ENCODE measurements around the gene GPR15LG. TPM values are rescaled to one million over a fixed set of nuclear protein-coding genes. Genes with fewer than 3 reads are reported as not detected.

Gene GPR15LG
- total and polyA plus RNA-seq, 2 donors (not counting 3 experiments of a cell fraction or from before 2014, with no cell fraction given), result not detected

GRCh38 chr10:84201244-84201606 lies 27.6 kb downstream of the GPR15LG start:
- CTCF ChIA-PET, result interaction anchor here (1.5 kb wide), 1 partner anchor 10 kb away, joined by 3 read pairs; no protein-coding TSS in a partner anchor
- H2AFZ ChIP-seq (ENCODE audit: low read depth, low read length), result no peak overlapping the region
- H3K4me2 ChIP-seq (ENCODE audit: insufficient read depth, low read length), result no peak overlapping the region
- H3K27me3 ChIP-seq (ENCODE audit: control insufficient read depth in 2 of 2, insufficient read depth in 2 of 2, low read length in 2 of 2), result peaks cover 1 to 6% of the 10 kb centered on the region in 2 experiments
- FAIRE-seq, result no peak
- no peaks in the 10 kb centered on the region for H3K4me1 ChIP-seq (ENCODE audit: control insufficient read depth, extremely low read depth, insufficient read depth, low read length)
- DNase-seq (ENCODE audit: low read depth, low spot score), result no peak
- no peak overlapping the region for H3K27ac ChIP-seq (ENCODE audit: insufficient read depth, low read depth, low read length)
- intact Hi-C loops (cut with micrococcal nuclease), result no loop called here
- no peaks in the 10 kb centered on the region for H3K79me2 ChIP-seq (ENCODE audit: control insufficient read depth, insufficient read depth, low read length)
- TF ChIP-seq POLR2AphosphoS5 (IDR thresholded peaks at IDR 0.05; ENCODE audit: insufficient read depth, low read depth, low read length) (no peak), MAX (IDR thresholded peaks at IDR 0.05; ENCODE audit: insufficient read depth, insufficient read length) (no peak), MYC (IDR thresholded peaks at IDR 0.05; ENCODE audit: low read depth, low read length) (no peak), CTCF (IDR thresholded peaks at IDR 0.05; ENCODE audit: extremely low read depth in 1 of 2, insufficient read depth in 1 of 2, low read depth in 1 of 2, low read length in 2 of 2) (no peak), FOS (IDR thresholded peaks at IDR 0.05; ENCODE audit: borderline replicate concordance, insufficient read depth, low read length) (no peak), EZH2 (IDR thresholded peaks at IDR 0.05; ENCODE audit: borderline replicate concordance, low read depth, low read length, severe bottlenecking) (no peak)
- no peaks in the 10 kb centered on the region for H3K36me3 ChIP-seq (ENCODE audit: control insufficient read depth in 2 of 2, extremely low read depth in 1 of 2, insufficient read depth in 2 of 2, low read length in 2 of 2)
- no peaks in the 10 kb centered on the region for H4K20me1 ChIP-seq (replicated peaks; ENCODE audit: control insufficient read depth, extremely low read depth, insufficient read depth, low read length)
- no peak overlapping the region for H3K9ac ChIP-seq (replicated peaks; ENCODE audit: extremely low read depth, insufficient read depth, low read length)
- no peaks in the 10 kb centered on the region for H3K9me1 ChIP-seq (replicated peaks; ENCODE audit: control insufficient read depth, extremely low read depth, insufficient read depth, low read length)
- dilution Hi-C loops (cut with MboI; ENCODE audit: extremely low pct_ligation_motif_present, low sequenced_read_pairs), result no loop called here
- no peaks in the 10 kb centered on the region for H3K9me3 ChIP-seq (replicated peaks; ENCODE audit: control insufficient read depth, insufficient read depth, low read length)
- no TSS peak for BruUV-seq (replicated peaks)
- POLR2A ChIA-PET, result no interaction called here
- no peak overlapping the region for H3K4me3 ChIP-seq (replicated peaks in 1 of 3; ENCODE audit: insufficient read depth in 1 of 3, low read depth in 1 of 3, low read length in 3 of 3)

Data from endothelial cell of umbilical vein (primary cell).